Cardiac septum (tissue), 1 donor: ENCODE data around the gene ACMSD. TPM values are rescaled to one million over a fixed set of nuclear protein-coding genes. Genes with fewer than 3 reads are reported as not detected.
"Not testable (repeated sequence)": the region's sequence is repeated elsewhere in the genome, so short reads cannot be mapped to it uniquely, and the experiment has no call there.

Experiments
- DNase-seq: peaks from one replicate; pipeline ENCODE4 v3.0.0-alpha.2; 2020; ENCODE audit warnings: low spot score
- intact Hi-C: fragments of 100-400 bp; cut with DNase I; formaldehyde crosslinking; loops from one replicate; pipeline ENCODE4 v1.14.0; 2022
- total RNA-seq: library from RNA; stranded (reverse); fragmentation: NEBNext Ultra II Directional; extraction: Animal tissue kit (Norgen Biotek cat#: 25700); gene quantifications from one replicate; pipeline ENCODE4 v1.2.1, GENCODE V29; 2021
- donor health status: DM: no; HTN: no; CAD: no.

ACMSD gene
- total RNA-seq, 1 donor from 2014 or later: not detected

DNA sequence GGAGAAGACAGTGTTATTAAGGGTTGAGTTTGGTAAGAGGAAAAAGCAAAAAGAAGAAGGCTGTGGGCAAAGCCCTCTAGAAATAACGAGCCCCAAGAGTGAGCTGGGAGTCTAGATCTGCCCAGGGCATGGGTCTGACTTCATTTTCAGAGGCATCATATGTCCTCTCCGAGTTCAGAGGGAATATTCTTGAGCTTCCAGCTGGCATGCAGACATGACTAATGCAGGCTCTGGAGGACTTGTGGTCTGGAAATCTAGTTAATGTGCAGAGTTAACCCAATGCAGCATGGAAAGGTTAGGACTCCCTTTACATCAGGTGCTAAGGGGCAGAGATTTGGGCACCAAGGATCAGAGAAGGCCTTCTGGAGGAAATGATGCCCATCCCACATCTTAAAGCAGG is 7.3 kb downstream of the ACMSD start:
- DNase-seq: no peak
- intact Hi-C loops: no loop called here

DNA sequence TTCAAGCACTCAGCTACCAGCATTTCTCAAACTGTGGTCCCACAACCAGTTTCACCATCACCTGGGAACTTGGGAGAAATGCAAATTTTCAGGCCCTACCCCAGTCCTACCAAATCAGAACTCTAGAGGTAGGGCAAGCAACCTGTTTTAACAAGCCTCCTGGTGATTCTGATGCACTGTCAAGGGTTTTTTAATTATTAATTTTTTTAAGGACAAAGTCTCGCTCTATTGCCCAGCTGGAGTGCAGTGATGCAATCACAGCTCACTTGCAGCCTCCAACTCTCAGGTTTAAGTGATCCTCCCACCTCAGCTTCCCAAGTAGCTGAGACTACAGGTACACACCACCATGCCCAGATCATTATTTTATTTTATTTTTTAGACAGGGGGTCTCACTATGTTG is 7.8 kb downstream of the ACMSD start:
- DNase-seq: no peak
- intact Hi-C loops: no loop called here

DNA sequence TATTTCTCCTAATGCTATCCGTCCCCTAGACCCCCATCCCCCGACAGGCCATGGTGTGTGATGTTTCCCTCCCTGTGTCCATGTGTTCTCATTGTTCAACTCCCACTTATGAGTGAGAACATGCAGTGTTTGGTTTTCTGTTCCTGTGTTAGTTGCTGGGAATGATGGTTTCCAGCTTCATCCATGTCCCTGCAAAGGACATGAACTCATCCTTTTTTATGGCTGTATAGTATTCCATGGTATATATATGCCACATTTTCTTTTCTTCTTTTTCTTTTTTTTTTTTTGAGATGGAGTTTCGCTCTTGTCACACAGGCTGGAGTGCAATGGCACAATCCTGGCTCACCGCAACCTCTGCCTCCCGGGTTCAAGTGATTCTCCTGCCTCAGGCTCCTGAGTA is 9.2 kb downstream of the ACMSD start:
- DNase-seq, intact Hi-C loops: not testable (repeated sequence)

DNA sequence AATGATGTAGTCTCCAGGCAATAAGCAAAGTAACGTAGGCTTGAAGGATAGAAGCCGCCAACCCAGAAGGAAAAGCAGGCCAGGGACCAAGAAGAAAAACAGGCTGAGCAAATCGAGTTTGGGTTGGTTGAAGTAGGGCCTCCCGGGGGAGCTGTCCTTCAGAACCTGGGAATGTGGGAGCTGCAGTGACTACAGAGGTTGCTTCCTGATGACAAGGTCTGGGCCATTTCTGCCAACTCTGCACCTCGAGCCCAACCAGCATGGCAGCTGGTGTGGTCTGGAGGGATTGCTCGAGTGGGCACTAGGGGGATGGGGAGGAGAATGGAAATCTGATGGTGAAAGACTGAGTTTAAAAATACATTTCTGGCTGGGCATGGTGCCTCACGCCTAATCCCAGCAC is 14.1 kb downstream of the ACMSD start:
- intact Hi-C loops: no loop called here

DNA sequence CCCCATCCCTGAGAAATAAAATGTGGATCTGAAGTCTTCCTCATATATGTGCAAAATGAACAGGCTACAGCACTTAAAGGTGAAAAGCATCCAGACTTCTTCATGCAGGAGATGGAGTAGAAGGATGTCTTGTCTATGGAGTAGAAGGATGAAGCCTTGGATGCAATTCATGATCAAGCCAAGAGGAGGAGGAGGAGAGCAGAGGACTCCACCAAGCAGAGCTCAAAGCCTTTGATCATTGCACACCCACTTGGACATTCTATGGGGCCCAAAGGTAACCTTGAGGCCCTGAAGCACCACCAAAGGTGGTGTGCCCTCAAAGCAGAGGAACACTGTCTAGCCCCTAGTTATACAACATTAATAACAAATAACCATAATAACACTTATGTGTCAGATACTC is 17.3 kb downstream of the ACMSD start:
- DNase-seq: no peak
- intact Hi-C loops: no loop called here

More for the DNA sequence above, 14.1 kb downstream of the ACMSD start:
- DNase-seq: no peak

DNA sequence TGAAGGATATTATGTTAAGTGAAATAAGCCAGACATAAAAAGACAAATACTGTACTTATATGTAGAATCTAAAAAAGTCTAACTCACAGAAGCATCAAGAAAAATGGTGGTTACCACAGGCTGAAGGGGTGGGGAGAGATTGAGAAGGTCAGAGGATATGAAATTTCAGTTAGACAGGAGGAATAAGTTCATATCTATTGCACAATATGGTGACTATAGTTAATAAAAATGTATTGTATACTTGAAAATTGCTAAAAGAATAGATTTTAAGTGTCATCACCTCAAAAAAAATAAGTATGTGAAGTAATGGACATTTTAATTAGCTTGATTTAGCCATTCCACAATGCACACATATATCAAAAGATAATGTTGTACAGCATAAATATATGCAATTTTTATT is 19.8 kb downstream of the ACMSD start:
- intact Hi-C loops: no loop called here
- no peak for DNase-seq

DNA sequence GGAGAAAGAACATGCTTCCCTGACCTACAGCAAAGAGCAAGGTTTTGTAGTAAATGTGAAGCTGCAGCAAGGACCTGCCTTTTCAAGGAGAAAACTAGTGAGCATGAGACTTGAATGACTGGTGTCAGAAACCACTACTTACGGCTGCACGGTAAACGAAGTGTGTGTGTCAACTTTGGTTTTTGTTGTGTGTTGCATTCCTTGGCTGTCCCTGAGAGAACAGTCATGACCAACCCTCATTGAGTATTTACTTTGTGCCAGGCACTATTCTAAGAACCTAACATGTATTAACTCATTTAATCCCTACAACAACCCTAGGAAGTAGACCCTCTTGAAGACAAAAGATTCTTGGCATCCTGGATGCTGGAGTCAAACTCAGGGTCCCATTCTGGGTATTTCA is 22.8 kb downstream of the ACMSD start:
- DNase-seq: no peak
- intact Hi-C loops: no loop called here

DNA sequence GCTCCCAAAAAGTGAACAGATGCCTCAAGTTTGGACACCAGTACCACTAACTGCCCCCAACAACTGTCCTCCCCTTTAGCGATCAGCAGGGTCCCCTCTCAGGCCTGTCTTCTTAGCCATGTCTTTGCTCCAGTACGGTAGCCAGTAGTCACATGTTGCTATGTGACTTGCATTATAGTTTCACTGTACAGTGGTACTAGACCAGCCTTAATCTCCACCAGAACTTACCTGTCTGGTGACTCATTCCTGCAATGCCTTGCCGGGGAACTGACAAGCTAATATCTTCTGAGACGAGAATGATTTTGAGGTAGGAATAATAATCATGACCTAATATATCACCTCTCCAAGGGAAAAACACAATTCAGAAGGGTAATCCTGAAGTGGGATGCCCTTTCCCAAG is 23.7 kb downstream of the ACMSD start:
- DNase-seq: no peak
- intact Hi-C loops: no loop called here

DNA sequence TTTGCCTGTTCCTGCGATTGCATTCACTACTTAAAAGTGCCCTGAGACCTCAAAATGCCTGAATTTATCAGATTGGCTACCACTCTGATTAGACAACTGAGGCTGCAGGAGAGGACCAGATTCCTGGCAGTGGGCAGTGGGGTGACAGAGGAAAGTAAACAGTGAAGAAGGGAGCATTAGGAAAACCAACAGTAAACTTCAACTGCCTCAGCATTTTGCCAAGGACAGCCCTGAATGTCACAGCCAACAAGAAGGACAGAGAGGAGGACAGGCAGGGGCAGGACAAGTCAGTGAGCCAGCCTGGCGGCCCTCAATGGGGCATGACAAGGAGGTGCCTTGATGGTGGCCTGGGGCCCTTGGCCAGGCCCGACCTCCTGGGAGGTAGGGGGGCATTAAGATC is 24.3 kb downstream of the ACMSD start:
- DNase-seq: no peak
- intact Hi-C loops: no loop called here

DNA sequence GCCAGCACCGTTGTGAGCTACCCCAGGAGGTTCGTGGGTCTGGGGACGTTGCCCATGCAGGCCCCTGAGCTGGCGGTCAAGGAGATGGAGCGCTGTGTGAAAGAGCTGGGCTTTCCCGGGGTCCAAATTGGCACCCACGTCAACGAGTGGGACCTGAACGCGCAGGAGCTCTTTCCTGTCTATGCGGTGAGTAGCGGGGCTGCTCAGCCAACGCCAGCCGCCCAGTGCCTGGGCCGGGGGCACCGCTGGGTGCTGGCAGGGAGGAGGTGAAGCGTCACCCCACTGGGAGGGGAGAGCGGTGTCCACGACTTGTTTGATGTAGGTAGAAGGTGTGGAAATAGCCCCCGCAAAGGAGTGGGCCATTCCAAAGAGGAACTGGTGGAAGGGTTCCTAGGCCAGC is 25.0 kb downstream of the ACMSD start:
- intact Hi-C loops: no loop called here

DNA sequence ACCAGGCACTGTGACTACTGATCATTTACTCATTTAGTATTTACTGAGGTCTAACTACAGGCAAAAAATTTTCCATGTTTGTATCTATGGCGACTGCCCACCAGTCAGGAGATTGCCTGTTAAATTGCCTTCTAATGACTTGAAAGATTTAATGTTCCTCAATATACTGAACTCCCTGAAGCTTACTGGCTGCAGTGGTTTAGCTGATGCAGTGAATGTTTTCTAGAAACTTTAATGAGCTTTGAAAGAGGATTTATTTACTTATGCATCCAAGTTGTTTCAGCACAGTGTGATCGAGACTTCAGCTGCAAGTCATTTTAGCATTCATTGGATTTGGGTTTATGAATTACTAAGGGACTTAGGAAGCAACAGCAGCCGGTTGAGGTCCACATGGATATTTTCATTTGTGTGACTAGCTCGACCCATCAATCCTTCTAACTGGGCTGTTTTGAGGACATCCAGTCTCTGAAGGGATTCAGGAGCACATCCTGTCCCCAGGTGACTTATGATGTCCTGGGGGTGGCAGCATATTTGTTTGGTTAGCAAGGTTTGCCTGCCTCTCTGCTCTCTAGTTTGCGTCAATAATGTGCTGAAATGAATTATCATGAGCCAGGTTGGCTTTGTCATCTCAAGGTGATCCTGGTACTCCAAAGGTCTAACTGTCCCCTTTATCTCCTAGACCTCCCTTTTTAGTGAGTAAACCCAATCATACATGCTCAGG is 26.8 kb downstream of the ACMSD start:
- intact Hi-C loops: no loop called here
- DNase-seq: no peak

More for the DNA sequence above, 25.0 kb downstream of the ACMSD start:
- no peak for DNase-seq

DNA sequence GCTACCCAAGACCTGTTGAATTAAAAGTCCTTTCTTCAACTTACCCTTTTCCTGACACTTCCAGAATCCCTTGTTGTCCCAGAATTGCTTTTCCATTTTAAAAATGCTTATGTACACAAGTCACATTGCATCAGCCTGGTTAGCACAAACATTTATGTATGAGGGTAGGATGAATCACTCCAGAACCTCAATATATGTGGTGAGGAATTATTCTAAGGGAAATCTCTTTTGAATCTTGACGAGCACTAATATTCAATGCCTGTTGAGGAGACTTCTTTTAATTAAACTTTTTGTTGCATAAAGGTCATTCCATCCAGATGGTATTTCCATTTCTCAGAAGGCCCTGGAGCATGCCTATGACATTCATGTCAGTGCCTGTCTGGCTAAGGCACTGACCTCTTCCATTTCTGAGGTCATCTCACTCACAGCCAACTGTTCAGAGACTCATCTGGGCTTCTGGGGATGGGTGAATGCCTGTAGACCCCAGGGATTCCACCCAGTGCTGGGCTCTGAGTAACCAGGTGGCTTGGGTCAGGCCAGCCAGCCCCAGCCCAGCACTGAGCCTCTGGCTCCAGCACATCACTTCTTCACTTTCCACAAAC is 28.2 kb downstream of the ACMSD start:
- no peak for DNase-seq
- intact Hi-C loops: no loop called here

DNA sequence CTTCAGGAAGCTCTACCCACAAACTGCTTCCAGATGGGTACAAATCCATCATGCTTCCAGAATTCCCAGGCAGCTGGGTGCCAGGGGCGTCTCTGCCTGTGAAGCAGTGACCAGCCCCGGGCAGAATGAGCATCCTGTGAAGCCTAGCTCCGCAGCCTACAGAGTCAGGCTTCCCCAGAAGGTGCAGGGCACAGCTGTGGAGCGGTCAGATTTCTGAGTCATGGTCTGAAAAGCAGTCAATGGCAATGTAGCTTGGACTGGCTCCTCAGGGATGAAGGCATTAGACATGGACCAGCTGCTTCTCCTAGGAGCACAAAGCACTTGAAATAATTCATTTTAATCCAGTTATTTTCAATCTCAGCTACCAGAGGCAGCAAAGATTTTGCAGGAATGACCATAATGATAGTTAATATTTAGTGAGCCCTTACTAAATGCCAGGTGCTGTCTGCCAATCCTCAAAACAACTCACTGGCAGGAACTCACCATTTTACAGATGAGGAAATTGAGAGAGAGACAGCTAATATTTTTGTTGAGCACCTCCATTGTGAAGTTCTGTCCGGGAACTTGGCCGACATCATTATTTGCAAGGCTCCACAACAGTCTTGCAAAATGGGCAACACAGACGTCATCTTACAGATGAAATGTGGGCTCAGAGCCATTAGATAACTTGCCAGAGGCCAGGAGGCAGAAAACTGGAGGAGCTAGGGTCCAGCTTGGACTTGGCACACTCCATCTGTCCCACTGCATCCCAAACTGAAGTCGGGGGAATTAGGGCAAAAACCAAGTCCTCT is 31.7 kb downstream of the ACMSD start:
- DNase-seq: no peak
- intact Hi-C loops: no loop called here

DNA sequence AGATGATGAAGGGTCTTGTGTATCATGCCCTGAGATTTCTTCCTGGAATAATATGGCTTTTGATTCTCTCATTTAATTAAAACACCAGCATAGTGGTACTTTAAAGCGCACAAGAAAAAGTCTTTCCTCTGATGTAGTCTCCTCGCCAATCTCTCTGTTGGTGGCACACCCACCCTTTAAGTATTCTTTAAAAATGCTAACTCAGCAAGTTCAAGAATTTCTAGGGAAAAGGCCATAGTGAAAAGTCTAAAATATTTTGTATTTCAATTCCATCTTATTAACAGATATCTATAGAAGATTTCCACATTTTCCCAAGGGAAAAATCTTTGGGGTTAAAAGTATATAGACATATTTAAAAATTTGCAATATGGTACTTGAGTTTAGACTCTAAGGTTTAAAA is 34.7 kb downstream of the ACMSD start:
- intact Hi-C loops: no loop called here
- no peak for DNase-seq

DNA sequence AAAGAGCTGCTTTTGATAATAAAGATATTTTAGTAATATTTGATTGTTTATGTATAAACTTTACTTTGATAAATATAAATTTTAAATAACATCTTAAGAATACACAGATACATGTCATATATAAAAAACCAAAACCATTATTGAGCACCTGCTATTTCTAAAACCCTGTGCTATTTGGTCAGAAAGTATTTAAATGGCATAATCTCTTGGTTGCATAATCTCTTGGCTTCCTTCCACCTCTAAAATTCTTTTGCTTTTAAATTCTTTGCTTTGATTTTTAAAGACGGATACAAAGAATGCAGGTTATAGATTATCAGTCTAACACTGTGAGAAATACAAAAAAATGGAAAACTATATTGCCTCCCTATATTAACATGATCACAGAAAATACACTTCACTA is 36.9 kb downstream of the ACMSD start:
- no peak for DNase-seq
- intact Hi-C loops: no loop called here

DNA sequence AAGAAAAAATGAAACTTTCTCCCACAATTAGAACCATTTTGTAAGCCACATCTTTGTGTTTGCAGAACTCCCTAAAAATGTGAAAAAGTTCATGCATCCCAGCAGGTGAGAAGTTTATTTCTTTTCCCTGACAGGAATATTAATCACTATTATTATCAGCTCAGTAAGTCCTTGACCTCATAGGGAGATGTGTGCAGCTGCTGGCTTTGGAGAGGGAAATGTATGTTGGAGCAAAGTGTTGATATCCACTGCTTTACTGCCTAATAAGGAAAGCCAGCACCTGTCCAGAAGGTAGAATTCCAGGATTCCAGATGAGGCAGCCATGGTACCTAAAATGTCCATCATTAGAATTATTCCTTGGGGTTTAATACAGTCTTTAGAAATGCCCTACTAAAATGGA is 44.4 kb downstream of the ACMSD start:
- intact Hi-C loops: no loop called here
- no peak for DNase-seq

DNA sequence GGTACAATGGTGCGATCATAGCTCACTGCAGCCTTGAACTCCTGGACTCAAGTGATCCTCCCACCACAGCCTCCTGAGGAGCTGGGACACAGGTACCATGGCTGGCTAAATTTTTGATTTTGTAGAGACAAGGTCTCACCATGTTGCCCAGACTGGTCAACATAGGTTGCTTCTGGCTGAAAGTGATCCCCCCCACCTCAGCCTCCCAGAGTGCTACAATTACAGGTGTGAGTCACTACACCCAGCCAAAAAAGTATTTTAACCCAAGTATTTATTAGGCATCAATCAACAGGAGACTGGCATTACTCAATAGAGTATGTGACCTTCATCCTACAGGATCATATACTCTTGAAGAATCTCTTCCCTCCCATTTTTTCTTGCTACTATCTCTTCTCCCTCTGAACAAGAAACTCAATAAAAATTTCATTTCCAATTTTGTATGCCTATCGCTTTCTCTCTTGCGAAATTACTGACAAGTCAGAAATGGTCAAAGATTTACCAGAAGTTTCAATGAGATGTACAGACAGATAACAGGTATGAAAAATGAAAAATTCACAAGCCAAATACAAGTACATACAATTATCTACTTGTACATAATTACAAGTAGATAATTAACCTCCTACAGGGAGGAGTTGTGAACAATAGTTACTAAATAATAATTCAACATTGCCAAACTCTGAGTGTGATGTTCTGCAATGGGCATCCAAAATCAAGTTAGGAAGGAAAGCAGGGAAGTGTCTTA is 45.3 kb downstream of the ACMSD start:
- no peak for DNase-seq
- intact Hi-C loops: no loop called here

DNA sequence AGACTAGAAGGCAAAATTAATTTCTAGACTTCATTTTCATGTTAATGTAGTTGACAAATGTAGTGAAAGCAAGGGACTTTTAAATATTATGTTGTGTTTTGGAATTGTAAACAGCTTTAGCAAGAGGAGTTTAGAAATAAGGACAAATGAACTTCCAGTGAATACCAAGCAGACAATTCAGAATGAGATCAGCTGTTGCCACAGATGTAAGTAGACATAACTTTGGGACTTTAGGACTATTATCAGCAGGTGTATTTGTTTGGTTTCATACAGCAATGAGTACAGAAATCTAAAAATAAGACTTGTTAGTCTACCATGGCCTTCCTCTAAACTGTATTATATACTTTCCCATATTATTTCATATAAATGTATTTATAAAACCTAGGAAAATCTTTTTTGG is 46.0 kb downstream of the ACMSD start:
- intact Hi-C loops: no loop called here
- no peak for DNase-seq

DNA sequence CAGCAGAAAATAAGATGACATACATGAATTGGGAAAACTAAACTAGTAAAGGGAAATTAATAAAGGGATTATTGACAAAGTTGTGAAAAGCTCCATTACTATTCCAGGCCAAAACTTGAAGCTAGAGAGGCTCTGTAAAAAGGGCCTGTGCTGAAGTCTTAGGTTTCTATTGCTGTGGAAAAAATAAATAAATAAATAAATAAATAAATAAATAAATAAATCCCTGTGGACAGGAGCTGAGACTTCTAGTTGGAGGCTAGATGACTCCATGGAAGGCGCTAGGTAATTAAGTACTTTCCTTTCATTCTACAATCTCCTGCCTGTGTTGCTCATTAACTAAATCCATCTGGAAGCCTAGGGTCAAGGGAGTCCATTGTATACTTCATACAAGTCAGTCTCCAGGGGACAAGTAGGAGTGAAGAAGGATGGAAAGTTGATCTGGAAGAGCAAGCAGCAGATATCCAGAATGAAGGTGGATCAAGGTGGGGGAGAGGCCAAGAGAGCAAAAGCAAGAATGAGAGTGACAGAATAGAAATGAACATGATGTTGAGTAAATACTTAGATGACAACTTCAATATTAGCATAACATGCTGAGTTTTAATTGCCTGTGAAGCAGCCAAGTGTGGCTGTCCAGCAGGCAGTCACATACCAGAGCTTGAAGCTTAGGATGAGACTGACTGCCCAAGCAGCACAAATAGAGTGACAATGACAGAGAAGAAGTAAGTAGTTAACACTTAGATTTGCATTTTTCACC is 54.0 kb downstream of the ACMSD start:
- DNase-seq: no peak
- intact Hi-C loops: no loop called here
